ENCODE results near the gene SORCS1. TPM values are rescaled to one million over a fixed set of nuclear protein-coding genes. Genes with fewer than 3 reads are reported as not detected.

SORCS1 gene
- polyA plus RNA-seq, 1 donor (not counting 4 experiments of a cell fraction or from before 2014, with no cell fraction given) = not detected

GRCh38 chr10:106957823-106958588, 206.5 kb downstream of the SORCS1 start:
- H3K4me2 ChIP-seq (ENCODE audit: control insufficient read depth, extremely low read depth, insufficient read depth, low read depth, low read length) = no peak overlapping the region
- no peaks in the 10 kb centered on the region for H3K4me1 ChIP-seq (ENCODE audit: control insufficient read depth, extremely low read depth, insufficient read depth, low read length)
- H3K9me1 ChIP-seq (ENCODE audit: control insufficient read depth, extremely low read depth, insufficient read depth, low read length) = no peaks in the 10 kb centered on the region
- no peaks in the 10 kb centered on the region for H3K36me3 ChIP-seq (ENCODE audit: control insufficient read depth in 2 of 2, extremely low read depth in 1 of 2, insufficient read depth in 2 of 2, low read length in 2 of 2)
- no peak overlapping the region for H2AFZ ChIP-seq (ENCODE audit: control insufficient read depth, low read length)
- no peak overlapping the region for H3K4me3 ChIP-seq (ENCODE audit: control insufficient read depth in 2 of 3, extremely low read depth in 1 of 3, insufficient read depth in 2 of 3, low read depth in 1 of 3, low read length in 3 of 3)
- no peaks in the 10 kb centered on the region for H3K79me2 ChIP-seq (ENCODE audit: control insufficient read depth, insufficient read depth, low read length)
- H3K27ac ChIP-seq (ENCODE audit: control insufficient read depth, insufficient read depth, low read length) = no peak overlapping the region
- FAIRE-seq (no peak), DNase-seq (ENCODE audit: low read depth, low spot score) (no peak)
- TF ChIP-seq CTCF (optimal IDR thresholded peaks at IDR 0.05 in 1 of 3, IDR thresholded peaks at IDR 0.05 in 1 of 3, conservative IDR thresholded peaks at IDR 0.05 in 1 of 3; ENCODE audit: extremely low read depth in 1 of 3, insufficient read depth in 2 of 3, low read length in 3 of 3) (no peak), EZH2 (IDR thresholded peaks at IDR 0.05; ENCODE audit: low read length) (no peak)
- dilution Hi-C loops (cut with MboI; ENCODE audit: extremely low pct_ligation_motif_present, low sequenced_read_pairs) = no loop called here
- H3K27me3 ChIP-seq (ENCODE audit: control insufficient read depth, extremely low read depth, insufficient read depth, low read length) = no peaks in the 10 kb centered on the region
- H3K9ac ChIP-seq (ENCODE audit: control insufficient read depth, extremely low read depth, insufficient read depth, low read length) = no peak overlapping the region
- H4K20me1 ChIP-seq (ENCODE audit: control insufficient read depth, extremely low read depth, insufficient read depth, low read length) = no peaks in the 10 kb centered on the region
- H3K9me3 ChIP-seq (ENCODE audit: control insufficient read depth, low read depth, low read length) = peaks cover 7% of the 10 kb centered on the region

GRCh38 chr10:106956216-106956915, 208.1 kb downstream of the SORCS1 start:
- FAIRE-seq (no peak), DNase-seq (ENCODE audit: low read depth, low spot score) (no peak)
- Histone ChIP-seq H4K20me1 (ENCODE audit: control insufficient read depth, extremely low read depth, insufficient read depth, low read length) (no peaks in the 10 kb centered on the region), H3K4me3 (ENCODE audit: control insufficient read depth in 2 of 3, extremely low read depth in 1 of 3, insufficient read depth in 2 of 3, low read depth in 1 of 3, low read length in 3 of 3) (no peak overlapping the region), H3K4me2 (ENCODE audit: control insufficient read depth, extremely low read depth, insufficient read depth, low read depth, low read length) (no peak overlapping the region), H3K9ac (ENCODE audit: control insufficient read depth, extremely low read depth, insufficient read depth, low read length) (no peak overlapping the region), H3K9me3 (ENCODE audit: control insufficient read depth, low read depth, low read length) (peaks cover 7% of the 10 kb centered on the region), H3K36me3 (ENCODE audit: control insufficient read depth in 2 of 2, extremely low read depth in 1 of 2, insufficient read depth in 2 of 2, low read length in 2 of 2) (no peaks in the 10 kb centered on the region), H3K9me1 (ENCODE audit: control insufficient read depth, extremely low read depth, insufficient read depth, low read length) (no peaks in the 10 kb centered on the region), H3K79me2 (ENCODE audit: control insufficient read depth, insufficient read depth, low read length) (no peaks in the 10 kb centered on the region), H3K4me1 (ENCODE audit: control insufficient read depth, extremely low read depth, insufficient read depth, low read length) (no peaks in the 10 kb centered on the region), H2AFZ (ENCODE audit: control insufficient read depth, low read length) (no peak overlapping the region), H3K27me3 (ENCODE audit: control insufficient read depth, extremely low read depth, insufficient read depth, low read length) (no peaks in the 10 kb centered on the region), H3K27ac (ENCODE audit: control insufficient read depth, insufficient read depth, low read length) (no peak overlapping the region)
- dilution Hi-C loops (cut with MboI; ENCODE audit: extremely low pct_ligation_motif_present, low sequenced_read_pairs) = no loop called here
- no peak for TF ChIP-seq CTCF (optimal IDR thresholded peaks at IDR 0.05 in 1 of 3, IDR thresholded peaks at IDR 0.05 in 1 of 3, conservative IDR thresholded peaks at IDR 0.05 in 1 of 3; ENCODE audit: extremely low read depth in 1 of 3, insufficient read depth in 2 of 3, low read length in 3 of 3)
- no peak for TF ChIP-seq EZH2 (IDR thresholded peaks at IDR 0.05; ENCODE audit: low read length)

Measured in keratinocyte (primary cell).